GM21786 (cell line): ENCODE data around the gene CDC42BPB.
"Not testable (repeated sequence)": the region's sequence is repeated elsewhere in the genome, so short reads cannot be mapped to it uniquely, and the experiment has no call there.

Experiments used
- ATAC-seq: cut with Tn5 transposase; IDR thresholded peaks from one replicate; pipeline ENCODE4 v1.9.1; 2021; ENCODE audit not compliant: unreplicated experiment

The CDC42BPB gene

GRCh38 chr14:103056322-103057027 is 874 bp downstream of the CDC42BPB start:
- no peak for ATAC-seq

DNA sequence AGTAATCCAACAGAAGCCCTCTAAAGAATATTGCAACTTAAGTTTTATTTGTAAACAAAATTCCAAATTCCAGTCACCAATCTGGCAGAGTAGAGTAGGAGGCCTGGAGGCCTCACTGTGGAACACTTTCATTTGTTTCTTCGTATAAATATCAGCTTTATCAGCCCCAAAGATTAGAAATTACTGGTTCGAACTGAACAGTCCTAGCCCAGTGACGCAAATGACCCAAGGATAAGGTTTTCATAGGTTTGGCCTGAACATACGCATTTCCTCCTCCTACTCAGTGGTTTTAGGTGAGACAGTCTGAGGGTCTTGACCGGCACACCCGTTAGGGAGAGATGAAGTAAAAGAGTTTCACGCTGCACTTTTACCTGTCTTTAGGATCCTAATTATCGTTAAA is 1.7 kb downstream of the CDC42BPB start:
- ATAC-seq = no peak

DNA sequence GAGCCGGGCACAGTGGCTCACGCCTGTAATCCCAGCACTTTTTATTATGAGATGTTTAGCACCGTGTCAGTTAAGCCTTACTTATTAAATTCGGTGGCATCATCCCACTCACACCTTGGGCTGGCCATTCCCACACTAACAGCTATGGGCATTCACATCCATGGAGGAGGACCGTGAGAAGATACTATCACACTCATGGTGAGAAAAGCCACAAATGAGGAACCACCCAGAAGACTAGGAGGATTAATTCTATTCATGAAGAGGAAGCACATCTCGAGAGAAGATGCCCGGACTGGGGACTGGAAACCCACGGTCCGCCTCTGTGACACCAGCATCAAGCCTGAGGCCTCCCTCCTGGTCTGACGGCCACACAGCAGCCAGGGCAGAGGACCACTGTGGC is 4.9 kb downstream of the CDC42BPB start:
- no peak for ATAC-seq

DNA sequence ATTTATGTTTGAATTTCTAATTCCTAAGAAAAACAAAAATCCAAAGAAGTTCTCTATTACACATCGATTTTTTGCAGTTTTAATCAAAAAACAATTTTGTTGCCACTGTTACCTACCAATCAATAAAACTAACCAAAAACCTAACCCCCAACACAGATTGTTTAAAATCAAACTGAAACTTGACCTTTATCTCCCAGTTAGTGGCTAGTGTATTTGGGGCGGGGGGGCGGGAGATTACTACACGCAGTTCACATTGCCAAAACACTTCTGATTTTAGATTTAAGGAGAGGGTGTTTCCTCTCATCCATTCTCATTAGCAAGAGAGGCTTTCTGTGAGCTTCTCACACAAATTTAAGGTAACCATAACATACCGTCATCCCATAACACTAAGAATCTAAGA is 6.4 kb downstream of the CDC42BPB start:
- no peak for ATAC-seq

GRCh38 chr14:103047453-103047852 is 9.9 kb downstream of the CDC42BPB start:
- not testable (repeated sequence) for ATAC-seq

GRCh38 chr14:103045371-103045869 is 11.9 kb downstream of the CDC42BPB start:
- no peak for ATAC-seq

- ATAC-seq = no peak
These were observed 13.9 kb downstream of the CDC42BPB start for GRCh38 chr14:103043257-103044015.

GRCh38 chr14:103041464-103041863 is 15.9 kb downstream of the CDC42BPB start:
- ATAC-seq = no peak

GRCh38 chr14:103033681-103034096 is 23.7 kb downstream of the CDC42BPB start:
- no peak for ATAC-seq

- no peak for ATAC-seq
These were observed 25.4 kb downstream of the CDC42BPB start for GRCh38 chr14:103031956-103032355.

GRCh38 chr14:103031566-103031911 is 25.8 kb downstream of the CDC42BPB start:
- no peak for ATAC-seq

DNA sequence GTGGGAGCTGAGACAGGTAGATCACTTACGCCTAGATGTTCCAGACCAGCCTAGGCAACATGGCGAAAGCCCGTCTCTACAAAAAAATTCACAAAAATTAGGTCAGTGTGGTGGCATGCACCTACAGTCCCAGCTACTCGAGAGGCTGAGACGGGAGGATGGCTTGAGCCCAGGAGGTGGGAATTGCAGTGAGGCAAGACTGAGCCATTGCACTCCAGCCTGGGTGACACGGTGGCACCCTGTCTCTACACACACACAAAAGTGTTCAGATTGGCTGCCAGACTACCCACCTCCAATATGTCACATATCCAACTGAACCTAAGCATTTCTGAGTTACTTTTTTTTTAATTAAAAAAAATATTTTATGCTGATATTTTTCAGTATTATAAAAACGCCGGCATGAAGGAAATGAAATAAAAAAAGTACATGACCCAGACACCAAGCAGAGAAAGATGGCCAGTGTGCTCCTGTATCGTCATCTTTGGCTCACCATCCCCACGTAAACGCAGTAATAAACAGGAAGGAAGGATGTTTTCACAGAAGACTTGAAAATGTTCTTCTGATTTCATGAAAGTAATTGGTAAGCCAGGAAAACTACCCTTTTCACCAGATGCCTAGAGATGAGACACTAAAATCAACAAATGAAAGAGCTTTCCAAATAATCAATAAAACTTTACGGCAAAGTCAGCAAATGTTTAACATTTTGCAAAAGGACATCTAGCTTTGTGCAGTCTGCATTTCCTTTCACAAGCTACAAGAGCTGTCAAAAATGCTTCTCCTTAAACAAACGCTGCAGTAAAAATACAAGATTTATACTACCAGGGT is 26.4 kb downstream of the CDC42BPB start:
- no peak for ATAC-seq

GRCh38 chr14:103029936-103030335 is 27.4 kb downstream of the CDC42BPB start:
- no peak for ATAC-seq

GRCh38 chr14:103028772-103029171 is 28.6 kb downstream of the CDC42BPB start:
- ATAC-seq = no peak

DNA sequence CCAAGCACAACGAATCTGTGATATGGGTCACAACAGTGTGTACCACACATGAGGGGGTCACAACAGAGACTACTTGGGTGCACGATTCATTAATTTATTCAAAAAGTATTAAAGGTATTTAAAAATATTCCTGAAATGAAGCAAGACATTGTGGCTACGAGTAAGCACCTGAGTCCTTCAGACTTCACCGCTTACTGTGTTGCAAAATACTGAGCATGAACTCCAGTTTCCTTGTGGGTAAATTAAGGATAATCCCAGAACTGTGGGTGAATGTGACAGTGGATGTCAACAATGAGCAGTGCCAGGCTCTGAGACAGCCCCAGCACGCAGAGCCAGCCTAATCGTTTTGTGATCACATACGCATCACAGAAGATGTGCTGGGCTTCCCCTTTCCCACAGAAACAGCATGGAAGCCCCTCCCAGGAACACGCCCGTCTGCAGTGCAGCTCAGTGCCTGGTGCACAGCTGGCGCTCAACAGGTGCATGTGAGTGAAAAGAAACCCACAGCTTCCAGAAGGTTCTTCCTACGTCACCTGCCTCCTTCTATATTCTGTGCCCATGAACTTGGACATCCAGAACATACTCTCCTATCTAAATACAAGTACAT is 29.1 kb downstream of the CDC42BPB start:
- ATAC-seq = no peak

DNA sequence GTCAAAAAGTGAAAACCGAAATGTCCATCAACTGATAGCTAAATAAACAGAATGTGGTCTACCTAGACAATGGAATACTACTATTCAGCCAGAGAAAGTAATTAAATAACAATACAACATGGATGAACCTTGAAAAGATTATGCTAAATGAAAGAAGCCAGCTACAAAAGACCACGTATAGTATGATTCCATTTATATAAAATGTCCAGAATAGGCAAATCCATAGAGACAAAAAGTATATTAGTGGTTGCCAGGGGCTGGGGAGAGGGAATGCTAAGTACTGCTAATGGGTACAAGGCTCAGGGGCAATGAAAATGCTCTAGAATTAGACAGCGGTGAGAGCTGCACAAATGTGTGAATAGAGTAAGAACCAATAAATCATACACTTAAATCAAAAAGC is 29.9 kb downstream of the CDC42BPB start:
- no peak for ATAC-seq

- no peak for ATAC-seq
These were observed 30.4 kb downstream of the CDC42BPB start for GRCh38 chr14:103026988-103027387.

DNA sequence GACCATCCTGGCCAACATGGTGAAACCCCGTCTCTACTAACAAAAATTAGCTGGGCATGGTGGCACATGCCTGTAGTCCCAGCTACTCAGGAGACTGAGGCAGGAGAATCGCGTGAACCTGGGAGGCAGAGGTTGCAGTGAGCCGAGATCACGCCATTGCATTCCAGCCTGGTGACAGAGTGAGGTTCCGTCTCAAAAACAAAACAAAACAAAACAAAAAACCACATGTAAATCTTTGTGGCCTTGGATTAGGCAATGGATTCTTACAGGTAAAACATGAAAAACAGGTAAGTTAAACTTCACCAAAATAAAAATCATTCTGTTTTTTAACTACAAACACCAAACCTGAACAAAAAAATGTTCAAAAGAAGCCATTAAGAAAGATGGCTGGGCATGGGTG is 31.2 kb downstream of the CDC42BPB start:
- not testable (repeated sequence) for ATAC-seq

DNA sequence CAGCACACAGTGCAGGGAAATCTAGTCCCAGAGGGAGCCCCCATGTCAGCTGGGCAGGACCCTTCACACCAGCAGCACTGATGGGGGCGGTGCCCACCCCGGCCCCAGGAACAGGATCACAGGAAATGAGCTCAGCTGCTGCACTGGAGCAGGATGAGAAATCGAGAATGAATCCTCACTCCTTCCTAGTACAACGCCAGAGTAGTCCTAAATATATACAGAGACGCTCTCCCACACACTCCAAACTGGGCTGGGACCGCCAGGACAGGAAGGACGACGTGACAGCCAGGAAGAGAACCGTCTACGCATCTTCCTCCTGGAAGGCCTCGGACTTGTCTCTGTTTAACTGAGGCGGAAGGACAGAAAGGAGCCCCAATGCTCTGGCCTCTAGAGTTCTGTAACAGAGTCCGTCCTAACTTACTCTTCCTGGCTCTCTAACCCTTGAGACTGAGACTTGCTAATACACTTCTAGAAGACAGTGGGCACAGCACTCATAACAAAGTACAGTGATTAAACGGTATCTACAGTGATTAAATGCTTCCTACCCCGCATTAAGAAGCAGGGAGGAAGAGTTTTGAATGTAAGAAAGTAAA is 33.4 kb downstream of the CDC42BPB start:
- no peak for ATAC-seq

DNA sequence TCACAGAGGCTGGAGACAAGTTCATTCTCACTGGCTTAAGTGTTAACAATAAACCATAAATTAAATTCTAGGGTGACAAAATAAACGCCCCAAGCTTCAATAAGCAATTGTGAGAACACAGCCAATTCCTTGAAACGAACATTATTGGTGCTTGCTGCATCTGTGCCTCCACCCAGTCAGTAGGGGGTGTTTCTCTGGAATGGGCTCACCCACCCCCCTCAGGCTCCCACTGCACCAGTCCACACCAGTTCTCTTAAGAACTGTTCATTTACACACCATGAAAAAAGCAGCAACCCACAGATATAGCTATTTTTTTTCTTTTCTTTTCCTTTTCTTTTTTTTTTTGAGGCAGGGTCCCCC is 34.7 kb downstream of the CDC42BPB start:
- ATAC-seq = no peak
